SHP77 treated with DMSO at 0.1 percent for 48 hours (cell line): ENCODE results near the gene UTRN.

Experiments used
- DNase-seq: peaks from one replicate; lab custom pipeline; 2025; lab: John Stamatoyannopoulos, UW

The UTRN gene

DNA sequence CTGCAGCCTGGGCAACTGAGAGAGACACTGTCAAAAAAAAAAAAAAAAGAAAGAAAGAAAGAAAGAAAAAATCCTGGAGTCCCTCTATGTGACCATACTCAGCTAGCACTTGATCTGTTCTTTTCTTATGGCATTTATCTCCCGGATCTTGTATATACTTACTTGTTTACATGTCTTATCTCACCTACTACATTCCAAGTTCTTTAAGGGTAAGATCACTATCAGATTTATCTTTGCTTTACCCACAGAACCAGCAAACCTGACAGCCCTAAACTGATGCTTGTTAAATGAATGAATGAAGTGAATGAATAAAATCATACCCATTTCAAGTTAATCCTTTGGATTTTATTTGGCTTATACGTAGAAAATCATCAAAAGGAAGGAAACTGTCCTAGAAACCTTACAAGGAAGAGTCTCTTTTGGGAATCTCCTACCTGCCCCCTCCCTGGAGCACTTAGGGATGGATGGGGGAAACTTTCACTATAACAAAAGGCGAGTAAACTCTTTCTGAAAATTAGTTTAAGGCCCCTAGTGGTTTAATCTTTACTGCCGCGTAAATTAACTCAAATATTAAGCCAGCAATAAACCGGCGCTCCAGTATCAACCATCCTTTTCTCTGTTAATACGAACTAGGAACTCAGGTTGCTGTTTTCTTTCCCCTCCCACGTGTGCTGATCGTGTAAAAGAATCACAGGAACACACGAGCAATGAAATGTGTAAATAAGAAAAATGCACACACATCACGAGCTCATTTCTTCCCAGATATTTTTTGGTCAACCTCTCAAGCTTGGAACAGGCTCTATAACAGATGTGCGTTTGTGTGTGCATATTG is 1.3 kb upstream of the UTRN start:
- no peak for DNase-seq

DNA sequence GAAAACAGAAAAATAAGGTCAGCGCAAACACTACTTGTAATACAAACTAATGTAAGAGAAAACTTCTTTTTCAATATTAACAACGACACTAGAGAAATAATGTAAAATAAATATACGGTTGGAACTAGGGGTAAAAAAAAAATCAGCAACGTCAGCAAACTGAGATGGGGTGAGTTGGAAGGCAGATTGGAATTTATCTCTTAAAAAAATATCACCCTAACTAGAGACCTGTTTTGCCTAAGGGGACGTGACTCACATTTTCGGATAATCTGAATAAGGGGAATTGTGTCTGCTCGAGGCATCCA is 705 bp upstream of the UTRN start:
- no peak for DNase-seq

DNA sequence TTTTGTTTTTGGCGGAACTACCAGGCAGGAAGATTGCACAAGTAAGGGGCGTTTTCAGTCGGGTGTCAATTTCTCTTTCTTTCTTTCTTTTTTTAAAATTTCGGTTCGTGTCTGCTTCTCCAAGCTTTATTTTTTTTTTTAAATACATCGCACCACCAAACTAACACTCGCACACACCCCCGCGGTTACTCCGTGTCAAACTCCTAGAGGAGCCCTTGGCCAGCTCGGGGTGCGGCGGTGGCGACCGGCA is 338 bp downstream of the UTRN start:
- DNase-seq = no peak

DNA sequence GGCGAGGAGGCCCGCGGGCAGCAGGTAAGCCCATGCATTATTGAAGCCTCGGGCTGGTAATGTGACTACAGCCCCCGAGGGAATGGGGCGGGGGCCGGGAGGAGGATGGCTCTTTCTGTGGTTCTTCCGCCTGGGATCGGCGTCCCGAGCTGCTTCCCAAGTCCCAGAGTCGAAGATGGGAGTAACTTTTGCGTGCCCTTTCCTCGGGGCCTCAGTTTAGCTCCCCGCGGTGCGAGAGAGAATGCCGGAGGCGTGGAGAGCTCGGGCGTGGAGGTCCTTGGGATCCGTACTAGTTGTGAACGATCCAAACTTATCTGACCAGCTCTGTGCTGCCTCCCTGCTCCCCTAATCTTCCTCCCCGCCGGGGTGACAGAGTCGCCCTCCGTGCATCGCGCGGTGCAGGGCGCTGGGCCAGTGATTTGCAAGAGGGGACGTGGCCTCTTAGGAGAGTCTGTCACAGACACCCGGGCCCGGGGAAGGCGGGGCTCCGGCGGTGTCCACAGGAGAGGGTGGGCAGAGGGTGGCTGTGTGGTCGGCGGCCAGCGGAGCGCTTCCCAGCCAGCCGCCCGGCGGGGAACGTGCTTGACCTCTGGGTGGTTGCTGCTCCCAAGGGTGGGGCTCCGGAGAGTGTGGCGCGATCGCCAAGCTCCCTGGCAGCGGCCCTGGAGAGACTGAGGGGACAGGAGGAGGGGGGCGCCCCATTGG is 815 bp downstream of the UTRN start:
- DNase-seq = no peak

DNA sequence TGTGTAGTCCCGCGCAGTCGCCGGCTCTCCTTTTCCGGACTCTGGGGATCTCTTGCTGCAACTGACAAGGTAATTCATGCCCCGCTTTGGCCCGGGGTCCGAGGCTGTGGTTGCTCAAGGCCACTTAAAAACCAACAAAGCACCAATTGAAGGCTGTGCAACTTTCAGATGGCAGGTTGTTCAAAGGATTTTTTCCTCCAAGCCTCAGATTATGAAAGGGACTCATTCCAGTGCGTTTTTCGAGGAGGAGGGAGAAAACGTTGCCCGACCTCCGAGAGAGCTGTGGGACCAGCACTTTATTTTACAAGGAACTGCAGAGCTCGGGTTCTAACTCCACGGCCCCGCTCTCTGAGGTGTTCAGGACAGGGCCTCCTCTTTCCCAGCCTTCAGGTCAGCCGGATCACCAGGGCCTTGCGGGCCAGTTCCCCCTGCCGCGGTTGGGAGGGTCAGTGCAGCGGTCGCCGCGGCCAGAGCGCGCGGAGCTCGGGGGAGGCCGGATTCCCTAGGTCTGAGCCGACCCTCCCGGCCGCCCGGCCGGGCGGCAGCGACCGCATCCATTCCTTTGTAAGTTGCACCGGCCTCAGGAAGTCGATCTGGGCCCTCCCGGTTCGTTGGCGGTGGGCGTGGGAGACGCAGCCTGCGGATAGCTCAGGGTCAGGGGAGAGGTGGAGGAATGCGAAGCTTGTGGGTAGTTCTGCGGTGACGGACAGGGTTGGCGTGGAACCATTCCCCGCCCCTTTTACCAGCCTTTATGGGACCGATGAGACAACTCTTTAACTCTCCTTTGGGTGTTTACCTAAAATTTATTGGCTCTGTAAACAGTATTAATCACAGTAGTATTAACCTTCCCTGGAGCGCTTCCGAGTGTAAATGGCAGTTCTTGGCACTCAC is 1.6 kb downstream of the UTRN start:
- DNase-seq = no peak

DNA sequence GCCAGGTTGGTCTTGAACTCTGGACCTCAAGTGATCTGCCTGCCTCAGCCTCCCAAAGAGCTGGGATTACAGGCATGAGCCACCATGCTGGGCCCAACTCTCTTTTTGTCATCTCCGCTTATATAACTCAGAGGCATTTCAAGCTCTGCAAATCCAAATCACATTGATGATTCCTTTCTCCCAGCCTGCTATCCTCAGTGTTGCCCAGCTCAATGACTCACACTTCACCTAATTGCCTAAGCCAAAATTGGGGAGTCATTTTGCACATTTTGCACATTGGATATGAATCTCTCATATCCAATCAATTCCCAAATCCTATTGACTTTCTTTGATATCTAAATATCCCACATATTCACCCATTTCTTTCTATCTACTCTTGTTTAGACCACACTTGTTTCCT is 3.9 kb downstream of the UTRN start:
- DNase-seq = no peak

DNA sequence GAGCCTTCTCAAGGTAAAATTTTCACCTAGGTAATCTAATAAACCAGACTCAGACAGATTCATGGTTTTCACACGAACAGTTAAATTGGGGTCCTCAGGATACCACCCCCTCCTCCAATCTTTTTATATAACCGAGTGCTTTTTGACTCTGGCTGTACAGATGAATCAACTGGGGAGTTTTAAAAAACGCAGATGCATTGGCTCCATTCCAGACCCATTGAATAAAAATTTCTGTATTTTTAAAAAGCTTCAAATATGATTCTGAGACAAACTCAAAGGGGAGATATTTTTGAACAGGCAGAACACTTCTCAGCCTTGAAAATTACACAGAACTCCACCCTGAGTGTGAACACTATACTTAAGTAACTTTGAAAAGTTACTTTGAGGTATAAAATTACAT is 7.2 kb downstream of the UTRN start:
- DNase-seq = no peak

DNA sequence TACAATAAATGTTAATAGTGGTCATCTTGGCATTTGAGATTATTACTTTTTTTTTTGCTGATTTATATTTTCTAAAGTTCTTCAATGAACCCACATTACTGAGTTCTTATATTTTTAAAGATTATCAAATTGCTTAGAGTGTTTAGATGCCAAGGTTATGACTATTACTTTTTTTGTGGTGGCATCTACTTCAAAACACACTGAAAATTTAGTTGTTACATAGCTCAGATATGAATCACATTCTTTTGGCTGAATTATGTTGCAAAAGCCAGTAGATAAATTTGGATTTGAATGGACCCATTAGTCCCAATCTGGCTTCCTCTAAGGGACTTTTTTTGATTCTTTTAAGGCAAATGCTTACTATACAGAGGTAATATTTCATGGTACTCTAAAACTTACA is 8.9 kb downstream of the UTRN start:
- no peak for DNase-seq

DNA sequence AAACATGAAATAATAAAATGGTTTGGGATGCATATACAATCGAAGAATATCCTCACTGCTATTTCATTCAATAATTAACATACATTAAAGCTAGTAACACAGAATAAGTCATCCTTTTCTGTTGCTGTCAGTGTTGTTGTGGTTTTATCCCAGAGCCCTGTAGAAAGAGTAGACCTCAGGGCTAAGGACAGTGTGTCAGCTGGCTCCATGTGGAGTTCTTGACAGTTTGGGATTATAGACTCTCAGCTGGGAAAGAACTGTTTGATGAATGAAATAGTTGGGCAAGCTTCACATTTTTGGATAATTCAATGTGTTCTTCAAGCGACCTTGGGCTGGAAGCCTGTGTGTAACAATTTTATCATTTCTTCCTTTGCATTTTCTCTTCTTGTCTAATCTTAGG is 10.1 kb downstream of the UTRN start:
- DNase-seq = no peak

DNA sequence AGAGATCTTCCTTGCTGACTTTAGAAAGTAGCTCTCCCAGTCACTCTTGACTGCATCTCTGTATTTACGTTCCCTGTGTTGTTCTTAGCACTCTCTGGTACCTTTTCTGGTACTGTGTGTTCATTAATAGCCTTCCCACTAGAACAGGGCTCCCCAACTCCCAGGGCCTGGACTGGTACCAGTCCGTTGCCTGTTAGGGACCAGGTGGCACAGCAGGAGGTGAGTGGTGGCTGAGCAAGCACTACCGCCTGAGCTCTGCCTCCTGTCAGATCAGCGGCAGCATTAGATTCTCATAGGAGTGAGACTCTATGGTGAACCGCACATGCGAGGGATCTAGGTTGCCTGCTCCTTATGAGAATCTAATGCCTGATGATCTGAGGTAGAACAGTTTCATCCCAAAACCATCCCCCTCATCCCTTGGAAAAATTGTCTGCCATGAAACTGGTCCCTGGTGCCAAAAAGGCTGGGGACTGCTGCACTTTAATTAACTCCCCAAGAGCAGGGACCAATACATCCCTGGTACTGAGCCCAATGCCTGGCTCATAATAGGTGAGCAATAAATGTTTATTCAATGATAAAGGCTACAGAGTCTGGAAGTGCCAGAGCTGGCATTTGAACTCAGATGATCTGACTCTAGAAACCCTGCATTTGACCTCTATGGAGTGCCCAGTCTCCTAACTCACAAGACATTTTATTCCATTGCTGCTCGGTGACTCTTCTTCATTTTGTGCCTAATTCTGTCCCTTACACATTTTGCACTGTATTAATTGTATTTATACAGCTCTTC is 11.0 kb downstream of the UTRN start:
- DNase-seq = no peak

DNA sequence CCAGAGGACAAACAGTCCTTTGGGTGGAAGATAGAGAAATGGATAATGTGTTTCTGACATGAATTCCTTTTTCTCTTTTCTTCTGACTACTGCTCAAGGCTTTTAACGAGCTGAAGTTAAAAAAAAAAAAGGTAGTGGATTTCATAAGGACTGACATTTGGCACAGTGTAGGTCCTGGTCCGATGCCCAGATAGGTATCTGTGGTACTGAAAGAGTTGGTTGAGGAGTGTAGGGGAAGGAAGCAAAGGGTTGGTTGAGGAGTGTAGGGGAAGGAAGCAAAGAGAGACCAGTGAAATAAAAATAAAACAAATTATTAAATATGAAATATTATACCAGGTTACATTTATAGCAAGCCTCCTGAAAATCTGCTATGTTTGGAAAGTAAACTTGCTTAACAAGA is 11.8 kb downstream of the UTRN start:
- no peak for DNase-seq

DNA sequence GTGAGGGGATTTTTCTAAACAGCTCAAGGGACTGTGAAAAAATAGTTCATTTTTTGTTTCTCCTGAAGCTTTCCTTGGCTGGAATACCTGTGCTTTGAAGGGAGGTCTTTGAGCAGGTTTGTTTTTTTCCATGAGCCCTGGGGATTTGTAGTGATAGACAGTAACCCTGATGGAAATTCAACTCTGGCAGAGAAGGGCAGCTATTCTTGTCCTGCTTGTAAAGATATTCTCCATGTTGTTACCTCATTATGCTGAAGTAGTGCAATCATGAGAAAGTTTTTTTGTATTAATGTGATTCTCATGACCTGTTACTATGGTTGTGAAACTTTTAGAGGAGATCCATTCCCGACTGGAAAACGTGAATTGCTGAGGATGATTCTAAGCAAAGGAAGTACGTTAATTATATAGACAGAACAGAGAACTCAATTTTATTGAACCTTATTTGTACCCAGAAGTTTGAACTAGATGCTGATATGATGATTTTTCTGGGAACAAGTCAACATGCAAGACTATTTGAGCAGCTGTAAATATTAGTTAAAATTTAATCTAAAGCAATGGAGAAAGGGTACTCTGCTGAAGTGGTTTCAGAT is 12.5 kb downstream of the UTRN start:
- DNase-seq = no peak

DNA sequence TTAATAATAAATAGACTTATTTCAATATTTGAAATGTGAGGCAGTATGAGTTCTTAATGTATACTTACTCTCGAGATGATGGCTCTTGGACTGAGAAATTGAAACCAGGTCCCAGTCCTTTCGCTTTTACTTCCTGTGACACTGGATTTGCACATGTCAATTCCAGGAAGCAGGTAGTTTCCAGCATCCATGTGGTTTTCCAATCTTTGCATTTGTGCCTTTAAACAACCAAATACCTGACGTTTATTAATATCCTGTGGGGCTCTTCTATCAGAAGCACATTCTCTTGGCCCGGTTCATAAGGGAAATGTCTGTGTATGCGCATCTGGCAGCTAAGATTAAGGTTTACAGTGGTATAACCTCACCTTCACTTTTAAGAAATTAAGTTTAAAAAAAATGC is 13.1 kb downstream of the UTRN start:
- DNase-seq = no peak

DNA sequence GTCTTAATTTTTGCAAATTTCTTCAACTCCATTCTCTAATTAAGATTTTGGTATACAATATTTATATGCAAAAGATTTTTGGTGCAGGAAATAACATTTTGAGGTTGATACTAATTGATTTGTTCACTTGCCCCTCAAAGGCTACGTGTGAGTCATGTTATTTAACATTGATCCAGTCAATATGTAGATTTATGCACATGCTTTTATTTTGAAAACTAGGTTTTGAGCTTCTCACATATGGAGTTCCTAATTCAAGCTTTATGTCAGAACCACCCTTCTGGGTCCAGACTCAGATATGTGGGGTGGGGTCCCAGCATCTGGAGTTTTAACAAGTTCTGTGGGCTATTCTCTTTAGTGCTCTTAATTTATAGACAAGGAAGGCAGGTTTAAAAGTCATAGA is 13.8 kb downstream of the UTRN start:
- no peak for DNase-seq

DNA sequence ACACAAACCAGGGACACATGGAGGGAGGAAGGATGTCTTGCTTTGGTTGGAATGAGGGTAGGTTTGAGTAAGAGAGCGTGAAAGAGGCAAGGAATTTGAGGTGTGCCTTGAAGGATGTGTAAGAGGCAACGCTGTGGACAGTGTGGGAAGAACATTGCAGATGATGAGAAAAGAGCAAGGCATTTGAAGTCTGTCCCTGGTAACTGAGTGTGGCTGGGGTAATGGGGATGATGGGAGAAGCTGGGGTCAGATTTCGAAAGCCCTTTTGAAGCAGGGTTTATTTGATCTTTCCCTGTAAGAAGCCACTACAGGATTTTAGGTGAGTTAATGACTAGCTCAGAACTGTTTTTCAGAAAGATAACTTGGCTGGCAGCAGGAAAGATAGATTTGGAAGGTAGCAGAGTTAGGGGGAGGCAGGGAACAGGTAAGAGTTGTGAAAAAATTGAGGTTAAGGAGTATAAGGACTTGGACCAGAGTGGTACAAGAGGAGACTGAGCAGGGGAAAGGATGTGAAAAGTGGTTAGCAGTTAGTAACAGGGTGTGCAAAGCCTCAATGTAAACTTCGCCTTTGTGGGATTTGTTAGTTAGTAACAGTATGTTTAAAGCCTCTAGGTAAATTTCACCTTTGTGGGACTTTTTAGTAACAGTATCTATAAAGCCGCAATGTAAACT is 17.7 kb downstream of the UTRN start:
- no peak for DNase-seq

DNA sequence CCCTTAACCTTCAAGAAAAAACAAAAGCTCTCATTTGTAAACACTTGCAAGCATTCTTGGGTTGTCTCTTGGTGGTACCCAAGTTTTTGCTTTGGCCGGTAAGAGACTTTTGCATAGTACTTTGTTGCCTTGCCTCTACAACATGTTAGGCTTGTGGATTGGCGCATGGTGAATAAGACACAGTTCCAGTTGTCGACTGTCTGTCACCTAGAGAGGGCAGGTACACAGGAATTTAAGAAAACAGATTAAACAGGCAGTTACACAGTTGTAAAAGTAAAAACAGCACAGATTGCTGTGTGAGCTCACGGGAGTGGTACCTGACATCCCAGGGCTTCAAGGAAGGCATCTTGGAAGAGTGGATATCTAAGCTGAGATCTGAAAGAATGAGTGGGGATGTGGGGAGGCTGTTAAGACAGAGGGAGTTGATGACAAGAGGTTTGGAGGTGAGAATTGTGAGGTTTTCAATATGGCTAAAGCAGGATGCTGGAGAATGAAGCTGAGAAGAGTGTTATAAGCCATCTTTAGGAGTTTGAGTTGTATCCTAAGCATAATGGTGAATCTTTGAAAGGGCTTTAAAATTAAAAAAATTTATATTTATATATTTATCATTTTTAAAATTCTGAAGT is 19.2 kb downstream of the UTRN start:
- no peak for DNase-seq

DNA sequence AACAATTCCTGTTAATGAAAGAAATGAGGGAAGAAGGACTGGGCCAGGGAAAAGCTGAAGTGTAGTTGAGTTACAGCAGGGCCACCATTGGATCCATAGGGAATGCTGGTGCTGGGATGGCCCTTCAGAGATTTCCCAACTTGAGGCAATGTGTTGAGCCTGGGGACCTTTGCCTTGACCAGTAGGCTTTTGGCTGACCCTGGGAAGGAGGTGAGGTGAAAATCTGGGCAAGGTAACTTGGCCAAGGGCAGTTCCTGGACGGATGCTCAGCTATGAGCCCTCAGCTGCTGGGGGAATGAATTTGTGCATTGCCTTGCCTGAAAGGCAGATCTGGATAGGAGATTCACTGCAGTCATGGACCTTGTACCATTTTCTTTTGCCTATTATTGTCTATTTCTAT is 20.4 kb downstream of the UTRN start:
- DNase-seq = no peak

DNA sequence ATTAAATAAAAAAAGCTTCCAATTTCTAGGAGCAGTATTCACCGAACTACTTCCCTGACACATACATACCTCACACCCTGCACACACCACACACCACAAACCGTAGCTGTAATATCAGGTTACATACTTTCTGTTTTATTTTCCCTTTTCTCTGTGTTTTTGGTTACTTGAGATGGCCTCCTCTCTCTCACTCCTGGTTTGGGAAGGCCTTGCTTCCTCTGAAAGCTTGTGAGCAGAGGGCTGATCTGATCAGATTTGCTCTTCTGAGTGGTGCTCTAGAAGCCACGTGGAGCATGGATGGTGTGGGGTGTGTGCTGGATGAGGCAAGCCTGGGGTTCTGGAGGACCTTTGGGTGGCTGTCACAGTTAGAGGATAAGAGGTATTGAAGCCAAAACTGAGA is 20.9 kb downstream of the UTRN start:
- DNase-seq = no peak

DNA sequence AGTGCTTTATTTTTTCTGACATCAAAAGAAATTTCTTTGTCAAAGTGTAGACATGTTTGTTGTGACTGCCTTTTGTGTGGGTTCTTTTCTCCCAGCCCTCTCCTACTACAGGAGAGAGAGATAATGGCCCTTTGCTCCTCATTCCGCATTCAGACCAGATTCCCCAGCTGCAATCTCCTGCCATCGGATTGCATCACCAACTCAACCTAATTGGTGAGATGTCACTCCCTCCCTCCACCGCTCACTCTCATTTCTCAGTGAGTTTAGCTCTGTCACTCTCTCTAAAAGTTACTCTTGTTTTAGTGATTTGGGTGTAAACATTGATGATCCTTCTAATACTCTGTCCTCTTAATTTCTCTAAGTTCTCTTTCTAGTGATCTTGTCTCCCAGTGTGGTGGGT is 22.7 kb downstream of the UTRN start:
- no peak for DNase-seq

DNA sequence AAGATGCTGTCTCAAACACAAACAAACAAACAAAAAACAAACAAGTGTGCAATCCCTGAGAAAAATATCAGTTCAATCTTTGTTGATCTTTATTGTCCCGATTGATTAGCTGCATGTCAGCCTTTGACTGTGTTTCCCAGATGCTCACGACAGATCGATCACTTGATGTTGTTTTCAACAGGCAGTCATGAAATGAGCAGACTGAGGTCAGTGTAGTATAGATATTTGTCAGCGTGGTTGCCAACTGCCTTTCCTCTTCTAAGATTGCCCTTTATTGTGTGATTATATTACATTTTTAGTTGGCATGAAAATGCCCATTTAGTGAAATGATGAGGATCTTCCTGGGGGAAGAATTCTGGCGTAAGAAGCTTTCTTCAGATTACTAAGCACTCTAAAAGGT is 25.6 kb downstream of the UTRN start:
- no peak for DNase-seq

DNA sequence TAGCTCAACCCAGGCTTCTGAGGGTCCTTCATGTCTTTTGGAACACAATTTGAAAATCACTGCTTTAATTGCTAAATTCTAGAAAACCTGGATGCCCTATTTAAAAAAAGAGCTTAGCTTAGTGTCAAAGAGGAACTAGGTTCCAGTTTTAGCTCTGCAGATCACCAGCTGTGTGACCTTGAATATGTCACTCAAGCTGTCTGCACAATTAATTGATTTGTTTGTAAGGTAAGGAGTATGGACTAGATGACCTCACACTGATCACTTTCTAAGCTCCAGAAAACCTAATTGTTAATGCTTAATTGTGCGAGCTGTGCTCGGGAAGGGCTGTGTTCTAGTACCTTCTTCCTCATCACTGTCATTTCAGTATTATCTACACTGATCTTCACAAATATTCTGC is 26.2 kb downstream of the UTRN start:
- no peak for DNase-seq
